Measurements from ENCODE around the gene KIR2DL3. TPM values are rescaled to one million over a fixed set of nuclear protein-coding genes. Genes with fewer than 3 reads are reported as not detected.
"Not testable (repeated sequence)": the region's sequence is repeated elsewhere in the genome, so short reads cannot be mapped to it uniquely, and the experiment has no call there.

Gene KIR2DL3
- polyA plus RNA-seq (ENCODE audit: insufficient read length in 4 of 4) = not detected

- DNase-seq (ENCODE audit: low read depth in 4 of 4, low spot score in 3 of 4) = not testable (repeated sequence)
Observed at GRCh38 chr19:54738306-54738705, at the start of gene KIR2DL3. Gene KIR2DL3, plus strand, starts transcription at chr19:54738513. Its CDS starts 33 bp downstream, at chr19:54738546.

GRCh38 chr19:54691582-54692297 is 46.6 kb upstream of the KIR2DL3 start:
- no peak for DNase-seq (ENCODE audit: low read depth in 4 of 4, low spot score in 3 of 4)

GRCh38 chr19:54692298-54692615 is 46.1 kb upstream of the KIR2DL3 start:
- no peak for DNase-seq (ENCODE audit: low read depth in 4 of 4, low spot score in 3 of 4)

- DNase-seq (ENCODE audit: low read depth in 4 of 4, low spot score in 3 of 4) = no peak
Observed at GRCh38 chr19:54694648-54695047, 43.7 kb upstream of the KIR2DL3 start.

- no peak for DNase-seq (ENCODE audit: low read depth in 4 of 4, low spot score in 3 of 4)
Observed at GRCh38 chr19:54696117-54696548, 42.2 kb upstream of the KIR2DL3 start.

- DNase-seq (ENCODE audit: low read depth in 4 of 4, low spot score in 3 of 4) = no peak
Observed at GRCh38 chr19:54696766-54697165, 41.5 kb upstream of the KIR2DL3 start.

GRCh38 chr19:54697716-54698115 is 40.6 kb upstream of the KIR2DL3 start:
- DNase-seq (ENCODE audit: low read depth in 4 of 4, low spot score in 3 of 4) = not testable (repeated sequence)

GRCh38 chr19:54704928-54705327 is 33.4 kb upstream of the KIR2DL3 start:
- no peak for DNase-seq (ENCODE audit: low read depth in 4 of 4, low spot score in 3 of 4)

GRCh38 chr19:54707962-54708361 is 30.4 kb upstream of the KIR2DL3 start:
- DNase-seq (ENCODE audit: low read depth in 4 of 4, low spot score in 3 of 4) = no peak

GRCh38 chr19:54708781-54709180 is 29.5 kb upstream of the KIR2DL3 start:
- DNase-seq (ENCODE audit: low read depth in 4 of 4, low spot score in 3 of 4) = no peak

GRCh38 chr19:54709212-54709948 is 28.9 kb upstream of the KIR2DL3 start:
- no peak for DNase-seq (ENCODE audit: low read depth in 4 of 4, low spot score in 3 of 4)

GRCh38 chr19:54709956-54710355 is 28.4 kb upstream of the KIR2DL3 start:
- DNase-seq (ENCODE audit: low read depth in 4 of 4, low spot score in 3 of 4) = not testable (repeated sequence)

- DNase-seq (ENCODE audit: low read depth in 4 of 4, low spot score in 3 of 4) = no peak
Observed at GRCh38 chr19:54724142-54724541, 14.2 kb upstream of the KIR2DL3 start, which contains the start of gene KIR3DL3. Gene KIR3DL3, plus strand, starts transcription at chr19:54724442. Its CDS starts 55 bp downstream, at chr19:54724497.

GRCh38 chr19:54724644-54725043 is 13.7 kb upstream of the KIR2DL3 start:
- no peak for DNase-seq (ENCODE audit: low read depth in 4 of 4, low spot score in 3 of 4)

GRCh38 chr19:54725321-54725720 is 13.0 kb upstream of the KIR2DL3 start:
- no peak for DNase-seq (ENCODE audit: low read depth in 4 of 4, low spot score in 3 of 4)

GRCh38 chr19:54727562-54727961 is 10.8 kb upstream of the KIR2DL3 start:
- no peak for DNase-seq (ENCODE audit: low read depth in 4 of 4, low spot score in 3 of 4)

- DNase-seq (ENCODE audit: low read depth in 4 of 4, low spot score in 3 of 4) = no peak
Observed at GRCh38 chr19:54728167-54728566, 10.1 kb upstream of the KIR2DL3 start.

GRCh38 chr19:54729416-54730188 is 8.7 kb upstream of the KIR2DL3 start:
- no peak for DNase-seq (ENCODE audit: low read depth in 4 of 4, low spot score in 3 of 4)

- DNase-seq (ENCODE audit: low read depth in 4 of 4, low spot score in 3 of 4) = no peak
Observed at GRCh38 chr19:54731191-54731590, 7.1 kb upstream of the KIR2DL3 start.

GRCh38 chr19:54738715-54739114 is 402 bp downstream of the KIR2DL3 start:
- no peak for DNase-seq (ENCODE audit: low read depth in 4 of 4, low spot score in 3 of 4)
